OCI-LY1 (cell line): ENCODE data around the gene NRSN2.

ENCODE experiments used
- H2AFZ ChIP-seq: fragments of 200-600 bp; sonication (generic), shearing (Covaris generic); 2 replicates; pipeline ENCODE4 v1.6.0; 2014; ENCODE audit warnings: antibody characterized with exemption, mild to moderate bottlenecking, low read length
- H3F3A ChIP-seq: fragments of 200-600 bp; sonication (generic), shearing (Covaris generic); 2 replicates; pipeline ENCODE4 v1.6.0; 2014; ENCODE audit warnings: mild to moderate bottlenecking, antibody characterized with exemption, low read length, moderate library complexity; ENCODE audit not compliant: insufficient read depth
- H3K27ac ChIP-seq: fragments of 200-600 bp; sonication (generic); 2 replicates; pipeline ENCODE4 v1.5.1; 2014; ENCODE audit warnings: low read length, mixed run types, mild to moderate bottlenecking, low read depth; ENCODE audit not compliant: poor library complexity, severe bottlenecking
- H3K27me3 ChIP-seq: fragments of 200-600 bp; sonication (generic); 2 replicates; pipeline ENCODE4 v1.6.0; 2014; ENCODE audit warnings: antibody characterized with exemption, mild to moderate bottlenecking, low read length, moderate library complexity; ENCODE audit not compliant: insufficient read depth
- H3K36me3 ChIP-seq: fragments of 200-600 bp; sonication (generic); 2 replicates; pipeline ENCODE4 v1.6.1; 2014; ENCODE audit warnings: mild to moderate bottlenecking, antibody characterized with exemption, low read length, moderate library complexity, mixed read lengths; ENCODE audit not compliant: insufficient read depth
- H3K4me1 ChIP-seq: fragments of 200-600 bp; sonication (generic); 2 replicates; pipeline ENCODE4 v1.5.1; 2014; ENCODE audit warnings: mild to moderate bottlenecking, low read length, moderate library complexity; ENCODE audit not compliant: insufficient read depth, severe bottlenecking
- H3K4me2 ChIP-seq: fragments of 200-600 bp; sonication (generic), shearing (Covaris generic); 2 replicates; pipeline ENCODE4 v1.6.1; 2014; ENCODE audit warnings: low read length
- H3K4me3 ChIP-seq: fragments of 200-600 bp; sonication (generic); 2 replicates; pipeline ENCODE4 v1.5.1; 2014; ENCODE audit warnings: low read length, low read depth, mild to moderate bottlenecking, mixed read lengths; ENCODE audit not compliant: poor library complexity, severe bottlenecking
- H3K79me2 ChIP-seq: fragments of 200-600 bp; shearing (Covaris generic); 2 replicates; pipeline ENCODE4 v1.6.1; 2016; ENCODE audit warnings: mixed run types, low read length, mixed read lengths; ENCODE audit not compliant: insufficient read depth
- H3K9ac ChIP-seq: fragments of 200-600 bp; sonication (generic), shearing (Covaris generic); 2 replicates; pipeline ENCODE4 v1.6.1; 2014; ENCODE audit warnings: mild to moderate bottlenecking, low read length, mixed read lengths
- H3K9me2 ChIP-seq: fragments of 200-600 bp; sonication (generic), shearing (Covaris generic); 2 replicates; pipeline ENCODE4 v1.6.1; 2014; ENCODE audit warnings: low read depth, mild to moderate bottlenecking, low read length, mixed read lengths
- H3K9me3 ChIP-seq: fragments of 200-600 bp; shearing (Covaris generic); 2 replicates; pipeline ENCODE4 v1.6.1; 2014; ENCODE audit warnings: low read length, mixed read lengths
- H4K20me1 ChIP-seq: fragments of 200-600 bp; sonication (generic), shearing (Covaris generic); 2 replicates; pipeline ENCODE4 v1.6.0; 2016; ENCODE audit warnings: mild to moderate bottlenecking, low read length; ENCODE audit not compliant: insufficient read depth
- CTCF ChIP-seq: fragments of 200-600 bp; sonication (generic), shearing (Covaris generic); IDR thresholded peaks from 2 replicates; pipeline ENCODE4 v1.5.1; 2017; ENCODE audit warnings: mild to moderate bottlenecking, antibody characterized with exemption, low read length, moderate library complexity, mixed read lengths
- EZH2 ChIP-seq: fragments of 200-600 bp; sonication (generic), shearing (Covaris generic); IDR thresholded peaks from 2 replicates; pipeline ENCODE4 v1.8.0; 2017; ENCODE audit warnings: borderline replicate concordance, mixed run types, mild to moderate bottlenecking, antibody characterized with exemption, low read length, moderate library complexity, mixed read lengths

Gene NRSN2

GRCh38 chr20:312866-313265 lies 34.0 kb upstream of the NRSN2 start:
- TF ChIP-seq EZH2 (no peak), CTCF (no peak)
- no peaks in the 10 kb centered on the region for H3K36me3 ChIP-seq
- no peak overlapping the region for H3K4me2 ChIP-seq
- no peaks in the 10 kb centered on the region for H3K9me3 ChIP-seq
- H3K27ac ChIP-seq: no peak overlapping the region
- no peak overlapping the region for H2AFZ ChIP-seq
- no peaks in the 10 kb centered on the region for H3K9me2 ChIP-seq
- H3K4me3 ChIP-seq: no peak overlapping the region
- H3K79me2 ChIP-seq: no peaks in the 10 kb centered on the region
- H3K9ac ChIP-seq: no peak overlapping the region
- peaks cover 16% of the 10 kb centered on the region for H3K4me1 ChIP-seq
- no peaks in the 10 kb centered on the region for H4K20me1 ChIP-seq
- no peaks in the 10 kb centered on the region for H3K27me3 ChIP-seq
- H3F3A ChIP-seq: no peaks in the 10 kb centered on the region

GRCh38 chr20:313402-313801 lies 33.5 kb upstream of the NRSN2 start:
- Histone ChIP-seq H4K20me1 (no peaks in the 10 kb centered on the region), H3K9me3 (no peaks in the 10 kb centered on the region), H3K9me2 (no peaks in the 10 kb centered on the region), H3K79me2 (no peaks in the 10 kb centered on the region), H3K27me3 (no peaks in the 10 kb centered on the region), H3K4me1 (peaks cover 16% of the 10 kb centered on the region), H2AFZ (no peak overlapping the region), H3K4me3 (no peak overlapping the region), H3K36me3 (no peaks in the 10 kb centered on the region), H3K27ac (no peak overlapping the region), H3K4me2 (no peak overlapping the region), H3F3A (no peaks in the 10 kb centered on the region), H3K9ac (no peak overlapping the region)
- no peak for TF ChIP-seq EZH2
- TF ChIP-seq CTCF: no peak

GRCh38 chr20:313948-314347 lies 33.0 kb upstream of the NRSN2 start:
- Histone ChIP-seq H3K9ac (no peak overlapping the region), H3K27me3 (no peaks in the 10 kb centered on the region), H3K9me2 (no peaks in the 10 kb centered on the region), H3K79me2 (no peaks in the 10 kb centered on the region), H3K4me1 (peaks cover 16% of the 10 kb centered on the region), H2AFZ (no peak overlapping the region), H3F3A (no peaks in the 10 kb centered on the region), H3K4me2 (no peak overlapping the region), H3K36me3 (no peaks in the 10 kb centered on the region), H3K4me3 (no peak overlapping the region), H4K20me1 (no peaks in the 10 kb centered on the region), H3K9me3 (no peaks in the 10 kb centered on the region), H3K27ac (no peak overlapping the region)
- TF ChIP-seq EZH2 (no peak), CTCF (no peak)
